Kidney (tissue), 14 donors: ENCODE data around the gene SYT9. TPM values are rescaled to one million over a fixed set of nuclear protein-coding genes. Genes with fewer than 3 reads are reported as not detected.

Experiments used
- DNase-seq, 5 donors: peaks; one replicate each; pipeline ENCODE4 v3.0.0-alpha.2; 2013 to 2020
- FAIRE-seq: peaks from 2 replicates; lab custom pipeline; 2012; peaks lifted over from hg19 to GRCh38; lab: Jason Lieb, UNC
- H3K27ac ChIP-seq, 2 donors: one replicate each; pipeline ENCODE4 v1.7.0; 2013; ENCODE audit warnings: low read depth in 2 of 2, low read length in 2 of 2, inconsistent platforms in 1 of 2
- H3K27me3 ChIP-seq: one replicate; pipeline ENCODE4 v1.7.1; 2013; ENCODE audit warnings: low read length, inconsistent platforms; ENCODE audit not compliant: control insufficient read depth, insufficient read depth
- H3K36me3 ChIP-seq, 3 donors: one replicate each; pipeline versions ENCODE4 v1.7.0 to v1.7.1; 2013; ENCODE audit warnings: low read length in 3 of 3, control low read depth in 1 of 3, inconsistent platforms in 1 of 3; ENCODE audit not compliant: insufficient read depth in 3 of 3, control insufficient read depth in 2 of 3
- H3K4me1 ChIP-seq, 3 donors: one replicate each; pipeline versions ENCODE4 v1.7.0 to v1.7.1; 2013; ENCODE audit warnings: low read length in 3 of 3, inconsistent platforms in 1 of 3, low read depth in 1 of 3; ENCODE audit not compliant: control insufficient read depth in 2 of 3, insufficient read depth in 2 of 3
- H3K4me3 ChIP-seq, 3 donors: one replicate each; pipeline versions ENCODE4 v1.7.0 to v1.8.1; 2013; ENCODE audit warnings: low read length in 3 of 3, control low read depth in 1 of 3, inconsistent platforms in 1 of 3
- H3K9ac ChIP-seq, 3 donors: one replicate each; pipeline versions ENCODE4 v1.7.0 to v1.7.1; 2013; ENCODE audit warnings: low read length in 3 of 3, control low read depth in 1 of 3, inconsistent platforms in 1 of 3
- H3K9me3 ChIP-seq, 3 donors: one replicate each; pipeline versions ENCODE4 v1.7.0 to v1.7.1; 2013; ENCODE audit warnings: low read length in 3 of 3, control low read depth in 1 of 3, inconsistent platforms in 1 of 3; ENCODE audit not compliant: control insufficient read depth in 2 of 3, insufficient read depth in 1 of 3
- CTCF ChIP-seq: IDR thresholded peaks from 3 replicates; pipeline ENCODE4 v1.5.1; 2012; ENCODE audit warnings: mild to moderate bottlenecking, moderate library complexity, borderline replicate concordance; ENCODE audit not compliant: insufficient read depth; ENCODE audit errors: extremely low read depth
- intact Hi-C: fragments of 100-400 bp; cut with DNase I; formaldehyde crosslinking; loops from one replicate; pipeline ENCODE4 v1.11.1; 2022
- polyA plus RNA-seq: library from polyadenylated mRNA; stranded (reverse); fragments of 350-450 nt; fragmentation: Illumina TruSeq; extraction: RNeasy Lipid Tissue Mini Kit (QIAGEN cat#74804); gene quantifications from one replicate; pipeline ENCODE4 v1.2.3, GENCODE V29; 2014; ENCODE audit warnings: low read depth, low replicate concordance; ENCODE audit not compliant: insufficient read depth
- total RNA-seq: library from RNA; stranded (reverse); fragmentation: NEBNext Ultra II Directional; extraction: Animal tissue kit (Norgen Biotek cat#: 25700); gene quantifications from one replicate; pipeline ENCODE4 v1.2.1, GENCODE V29; 2021
- donor health status: control.
- donor health status: control.
- donor health status: control.
- donor health status: control.
- donor health status: control.
- donor health status: DM: yes; HTN: yes; CAD: no.
- donor health status: Normal renal cell carcinoma (clear cell type).

SYT9 gene
- total and polyA plus RNA-seq, 2 donors from 2014 or later = 1.5 to 2.7 TPM

- FAIRE-seq (no peak), DNase-seq (no peak)
- Histone ChIP-seq H3K27ac (no peak overlapping the region), H3K27me3 (no peaks in the 10 kb centered on the region), H3K4me1 (peaks cover 0 to 5% (median 0%) of the 10 kb centered on the region in 3 donors), H3K9me3 (no peaks in the 10 kb centered on the region), H3K4me3 (no peak overlapping the region), H3K9ac (no peak overlapping the region), H3K36me3 (no peaks in the 10 kb centered on the region)
- intact Hi-C loops = no loop called here
- TF ChIP-seq CTCF = no peak
These were observed 247.4 kb downstream of the SYT9 start for GRCh38 chr11:7499081-7499480.

GRCh38 chr11:7500251-7500650 is 248.5 kb downstream of the SYT9 start:
- Histone ChIP-seq H3K9me3 (no peaks in the 10 kb centered on the region), H3K27ac (no peak overlapping the region), H3K4me3 (no peak overlapping the region), H3K27me3 (no peaks in the 10 kb centered on the region), H3K4me1 (no peaks in the 10 kb centered on the region), H3K9ac (no peak overlapping the region), H3K36me3 (no peaks in the 10 kb centered on the region)
- FAIRE-seq (no peak), DNase-seq (no peak)
- intact Hi-C loops = no loop called here
- no peak for TF ChIP-seq CTCF

GRCh38 chr11:7501251-7501650 is 249.5 kb downstream of the SYT9 start:
- Histone ChIP-seq H3K9me3 (no peaks in the 10 kb centered on the region), H3K4me3 (no peak overlapping the region), H3K36me3 (no peaks in the 10 kb centered on the region), H3K9ac (no peak overlapping the region), H3K27ac (no peak overlapping the region), H3K4me1 (no peaks in the 10 kb centered on the region), H3K27me3 (no peaks in the 10 kb centered on the region)
- FAIRE-seq (no peak), DNase-seq (no peak)
- intact Hi-C loops = no loop called here
- TF ChIP-seq CTCF = no peak

- H3K4me1 ChIP-seq = no peaks in the 10 kb centered on the region
- DNase-seq (no peak), FAIRE-seq (no peak)
- TF ChIP-seq CTCF = no peak
- H3K9ac ChIP-seq = no peak overlapping the region
- H3K27me3 ChIP-seq = no peaks in the 10 kb centered on the region
- no peaks in the 10 kb centered on the region for H3K36me3 ChIP-seq
- no peak overlapping the region for H3K27ac ChIP-seq
- no peaks in the 10 kb centered on the region for H3K9me3 ChIP-seq
- no peak overlapping the region for H3K4me3 ChIP-seq
- intact Hi-C loops = no loop called here
These were observed 250.2 kb downstream of the SYT9 start for GRCh38 chr11:7501894-7502293.
